Measurements from ENCODE around the gene PDHB.

PDHB gene

GRCh38 chr3:58403513-58404109, 30.0 kb downstream of the PDHB start:
- DNase-seq (ENCODE audit: low spot score), result no peak

- no peak for DNase-seq (ENCODE audit: low spot score)
These were observed 34.8 kb downstream of the PDHB start for GRCh38 chr3:58398669-58399333.

GRCh38 chr3:58394339-58394738, 39.3 kb downstream of the PDHB start:
- no peak for DNase-seq (ENCODE audit: low spot score)

- no peak for DNase-seq (ENCODE audit: low spot score)
These were observed 41.5 kb downstream of the PDHB start for GRCh38 chr3:58392181-58392580.

- no peak for DNase-seq (ENCODE audit: low spot score)
These were observed 42.3 kb downstream of the PDHB start for GRCh38 chr3:58391156-58391865.

- no peak for DNase-seq (ENCODE audit: low spot score)
These were observed 45.0 kb downstream of the PDHB start for GRCh38 chr3:58388550-58389091.

- DNase-seq (ENCODE audit: low spot score), result no peak
These were observed 45.7 kb downstream of the PDHB start for GRCh38 chr3:58387650-58388546.

- no peak for DNase-seq (ENCODE audit: low spot score)
These were observed 46.8 kb downstream of the PDHB start for GRCh38 chr3:58386626-58387365.

GRCh38 chr3:58384381-58385090, 49.1 kb downstream of the PDHB start:
- DNase-seq (ENCODE audit: low spot score), result no peak

GRCh38 chr3:58383904-58384303, 49.7 kb downstream of the PDHB start:
- DNase-seq (ENCODE audit: low spot score), result no peak

GRCh38 chr3:58383476-58383875, 50.2 kb downstream of the PDHB start:
- no peak for DNase-seq (ENCODE audit: low spot score)

- no peak for DNase-seq (ENCODE audit: low spot score)
These were observed 54.1 kb downstream of the PDHB start for GRCh38 chr3:58379351-58380073.

GRCh38 chr3:58377750-58378149, 55.9 kb downstream of the PDHB start:
- no peak for DNase-seq (ENCODE audit: low spot score)

Measured in left forelimb (tissue), 1 donor.